K562 (cell line): Measurements from ENCODE around the gene TXNDC8. TPM values are rescaled to one million over a fixed set of nuclear protein-coding genes. Genes with fewer than 3 reads are reported as not detected.
A peak's percentile ranks its signal among the peaks of the same experiment; 100 is the strongest.

ENCODE experiments used
- ATAC-seq: fragments of 200-7000 bp; cut with Tn5 transposase; 3 replicates; pipeline ENCODE4 v1.9.1; 2020; ENCODE audit warnings: moderate library complexity
- BruUV-seq: library from RNA; stranded (reverse); fragments of 400-500 nt; replicated peaks from 2 replicates; lab custom pipeline; 2021; lab: Mats Ljungman, UMichigan
- CTCF ChIA-PET: fragments of 300-600 bp; formaldehyde crosslinking; extraction: SDS; loops from one replicate; lab custom pipeline; 2021; ENCODE audit warnings: low intra/inter-chr PET ratio; lab: Yijun Ruan, JAX
- POLR2A ChIA-PET: fragments of 300-600, 350-650 bp; sonication (Branson Sonifier 250); formaldehyde crosslinking; extraction: SDS; loops from one replicate; lab custom pipeline; 2021; ENCODE audit warnings: antibody characterized with exemption, inconsistent platforms; lab: Yijun Ruan, JAX
- DNase-seq, 4 experiments: peaks; one replicate each; pipeline versions ENCODE4 v3.0.0 to v3.0.0-alpha.2; 2011 to 2018; ENCODE audit warnings: low spot score in 3 of 4, mixed read lengths in 3 of 4; ENCODE audit errors: extremely low read depth in 1 of 4
- FAIRE-seq: peaks from 2 replicates; lab custom pipeline; 2011; peaks lifted over from hg19 to GRCh38; lab: Jason Lieb, UNC
- H2AFZ ChIP-seq: 2 replicates; pipeline ENCODE4 v1.6.0; 2011; ENCODE audit warnings: low read depth, low read length, control low read depth, inconsistent platforms
- H3K27ac ChIP-seq: fragments of 200-600 bp; 3 replicates; pipeline ENCODE4 v1.8.0; 2011; ENCODE audit warnings: low read depth, mild to moderate bottlenecking, control low read depth, inconsistent platforms, low read length, moderate library complexity, mixed read lengths; ENCODE audit errors: extremely low read depth
- H3K27me3 ChIP-seq, 2 experiments: fragments of 300-600 bp in 1 of 2; 2 replicates in 1 of 2; 3 replicates in 1 of 2; pipeline versions ENCODE4 v1.6.0 to v1.8.0; 2011; ENCODE audit warnings: inconsistent platforms in 2 of 2, low read length in 2 of 2, mild to moderate bottlenecking in 1 of 2, mixed read lengths in 1 of 2, moderate library complexity in 1 of 2; ENCODE audit not compliant: control insufficient read depth in 2 of 2, insufficient read depth in 2 of 2
- H3K36me3 ChIP-seq: fragments of 300-600 bp; 3 replicates; pipeline ENCODE4 v1.8.0; 2011; ENCODE audit warnings: mild to moderate bottlenecking, low read length, inconsistent platforms; ENCODE audit not compliant: control insufficient read depth, insufficient read depth
- H3K4me1 ChIP-seq, 2 experiments: fragments of 200-600 bp in 1 of 2; replicated peaks in 1 of 2; 2 replicates in 1 of 2; 3 replicates in 1 of 2; pipeline versions ENCODE4 v1.5.1 to v1.8.0; 2011; ENCODE audit warnings: inconsistent platforms in 2 of 2, low read length in 2 of 2, mild to moderate bottlenecking in 1 of 2, mixed read lengths in 1 of 2, moderate library complexity in 1 of 2; ENCODE audit not compliant: control insufficient read depth in 2 of 2, insufficient read depth in 2 of 2
- H3K4me2 ChIP-seq: 2 replicates; pipeline ENCODE4 v1.6.1; 2011; ENCODE audit warnings: low read length, control low read depth, inconsistent platforms, mixed read lengths; ENCODE audit not compliant: insufficient read depth
- H3K4me3 ChIP-seq: fragments of 200-600 bp; sonication (generic), shearing (Covaris generic); 2 replicates; pipeline ENCODE4 v1.5.1; 2016; ENCODE audit warnings: control low read depth, inconsistent platforms
- H3K79me2 ChIP-seq: fragments of 200-600 bp; 3 replicates; pipeline ENCODE4 v1.8.0; 2011; ENCODE audit warnings: low read length, inconsistent platforms; ENCODE audit not compliant: control insufficient read depth, insufficient read depth
- H3K9ac ChIP-seq, 2 experiments: 2 replicates each; pipeline versions ENCODE4 v1.6.0 to v1.6.1; 2011; ENCODE audit warnings: low read depth in 2 of 2, low read length in 2 of 2, control low read depth in 1 of 2, inconsistent platforms in 1 of 2, mild to moderate bottlenecking in 1 of 2, mixed read lengths in 1 of 2; ENCODE audit not compliant: insufficient read depth in 1 of 2
- H3K9me1 ChIP-seq: one replicate; pipeline ENCODE4 v1.6.0; 2011; ENCODE audit warnings: inconsistent platforms, mild to moderate bottlenecking, low read length, moderate library complexity; ENCODE audit not compliant: control insufficient read depth, insufficient read depth
- H3K9me3 ChIP-seq: replicated peaks from 2 replicates; pipeline ENCODE4 v1.5.1; 2011; ENCODE audit warnings: low read depth, low read length, inconsistent platforms; ENCODE audit not compliant: control insufficient read depth, insufficient read depth
- H4K20me1 ChIP-seq: replicated peaks from 2 replicates; pipeline ENCODE4 v1.6.1; 2011; ENCODE audit warnings: low read length, inconsistent platforms, mixed read lengths; ENCODE audit not compliant: control insufficient read depth, insufficient read depth
- HMG20B ChIP-seq: fragments of 250-450 bp; sonication (Bioruptor Pico); IDR thresholded peaks from 2 replicates; pipeline ENCODE4 v1.5.0; 2021; ENCODE audit warnings: mild to moderate bottlenecking
- NFATC3 ChIP-seq: fragments of 450-650 bp; IDR thresholded peaks from 2 replicates; pipeline ENCODE4 v1.6.1; 2017; ENCODE audit warnings: mild to moderate bottlenecking
- NONO ChIP-seq, 2 experiments: fragments of 200-400 bp in 1 of 2; fragments of 450-650 bp in 1 of 2; formaldehyde crosslinking in 1 of 2; IDR thresholded peaks; 2 replicates each; pipeline ENCODE4 v1.6.1; 2017; ENCODE audit warnings: low read depth in 2 of 2, mild to moderate bottlenecking in 2 of 2, moderate library complexity in 2 of 2, low read length in 1 of 2
- ZNF311 ChIP-seq: fragments of 250-450 bp; sonication (Bioruptor Pico); IDR thresholded peaks from 2 replicates; pipeline ENCODE4 v1.4.0; 2020; ENCODE audit warnings: mild to moderate bottlenecking, moderate library complexity
- WGBS: fragments of 100-300 bp; shearing (Covaris generic); methylation state at CpG from one replicate; pipeline ENCODE4 v1.1.6; 2016; ENCODE audit warnings: low coverage, mixed read lengths; ENCODE audit not compliant: insufficient coverage; ENCODE audit errors: missing lambda C conversion rate; 5-methylcytosine and 5-hydroxymethylcytosine counted together
- in situ Hi-C: fragments of 300-500 bp; cut with MboI; formaldehyde crosslinking; loops from 4 replicates; pipeline ENCODE4 v1.15.0; 2018; ENCODE audit warnings: inconsistent platforms, mixed read lengths
- intact Hi-C: fragments of 100-400 bp; cut with micrococcal nuclease; formaldehyde crosslinking; loops from 2 replicates; pipeline ENCODE4 v1.14.2; 2022
- polyA plus RNA-seq, 8 experiments: library from polyadenylated mRNA; depleted of rRNA in 4 of 8; stranded (reverse) in 5 of 8; unstranded in 3 of 8; fragments of >200 nt; fragmentation: Nextera tagmentation in 2 of 8; fragmentation: Illumina TruSeq in 1 of 8; extraction: Ambion mirVana in 2 of 8; extraction: Trizol in 1 of 8; gene quantifications; 2 replicates each; pipeline versions ENCODE4 v1.2.1 to v1.2.3, GENCODE V29; 2011 to 2014; ENCODE audit warnings: inconsistent platforms in 1 of 8, missing spikeins in 1 of 8
- total RNA-seq, 7 experiments: library from RNA; depleted of rRNA in 6 of 7; stranded (reverse); fragments of >200 nt in 6 of 7; fragmentation: Illumina TruSeq in 2 of 7; extraction: Trizol in 2 of 7; gene quantifications; 2 replicates each; pipeline versions ENCODE4 v1.2.1 to v1.2.3, GENCODE V29; 2011 to 2021; ENCODE audit warnings: low replicate concordance in 1 of 7
- TF ChIP-seq, protein P1 (sequence below): fragments of 250-450 bp; sonication (Bioruptor Pico); IDR thresholded peaks from 2 replicates; pipeline ENCODE4 v1.4.0; 2020
- TF ChIP-seq, protein P2 (sequence below), 2 experiments: IDR thresholded peaks in 1 of 2; conservative IDR thresholded peaks in 1 of 2; 2 replicates each; pipeline ENCODE4 v1.6.1; 2016; ENCODE audit warnings: low read depth in 2 of 2, mild to moderate bottlenecking in 1 of 2, missing compliant biosample characterization in 1 of 2, missing genetic modification characterization in 1 of 2, moderate library complexity in 1 of 2

The TXNDC8 gene
- total and polyA plus RNA-seq, 9 of the 15 experiments (the other 6 are each of a cell fraction or from before 2014, with no cell fraction given) = not detected

DNA sequence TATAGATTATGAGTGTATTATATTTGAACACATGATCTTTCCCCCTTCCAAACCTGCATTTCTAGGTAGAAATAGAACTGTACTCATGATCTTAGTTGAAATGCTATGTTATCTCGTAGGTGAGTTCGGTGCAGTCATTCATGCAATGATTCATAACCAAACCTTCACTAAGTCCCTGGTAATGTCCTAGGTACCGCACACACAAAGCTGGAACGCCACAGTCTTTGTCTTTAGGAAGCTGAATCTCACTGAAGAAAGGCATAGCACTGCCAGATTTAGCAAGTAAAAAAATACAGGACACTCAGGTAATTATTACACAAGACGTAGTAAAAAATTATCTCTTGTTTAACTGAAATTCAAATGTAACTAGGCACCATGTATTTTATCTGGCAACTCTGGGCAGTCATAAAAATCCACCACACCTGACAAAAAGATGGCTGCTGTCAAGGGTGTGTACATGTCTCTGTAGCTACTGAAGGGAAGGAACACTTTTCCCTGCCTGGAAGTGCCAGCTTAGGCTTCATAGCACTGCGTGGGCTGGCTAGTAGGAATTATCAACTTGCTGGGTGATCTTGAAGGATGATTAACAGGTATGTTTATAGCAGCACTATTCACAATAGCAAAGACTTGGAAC lies 53.3 kb downstream of the TXNDC8 start (continued):
- TF ChIP-seq, protein P1, sequence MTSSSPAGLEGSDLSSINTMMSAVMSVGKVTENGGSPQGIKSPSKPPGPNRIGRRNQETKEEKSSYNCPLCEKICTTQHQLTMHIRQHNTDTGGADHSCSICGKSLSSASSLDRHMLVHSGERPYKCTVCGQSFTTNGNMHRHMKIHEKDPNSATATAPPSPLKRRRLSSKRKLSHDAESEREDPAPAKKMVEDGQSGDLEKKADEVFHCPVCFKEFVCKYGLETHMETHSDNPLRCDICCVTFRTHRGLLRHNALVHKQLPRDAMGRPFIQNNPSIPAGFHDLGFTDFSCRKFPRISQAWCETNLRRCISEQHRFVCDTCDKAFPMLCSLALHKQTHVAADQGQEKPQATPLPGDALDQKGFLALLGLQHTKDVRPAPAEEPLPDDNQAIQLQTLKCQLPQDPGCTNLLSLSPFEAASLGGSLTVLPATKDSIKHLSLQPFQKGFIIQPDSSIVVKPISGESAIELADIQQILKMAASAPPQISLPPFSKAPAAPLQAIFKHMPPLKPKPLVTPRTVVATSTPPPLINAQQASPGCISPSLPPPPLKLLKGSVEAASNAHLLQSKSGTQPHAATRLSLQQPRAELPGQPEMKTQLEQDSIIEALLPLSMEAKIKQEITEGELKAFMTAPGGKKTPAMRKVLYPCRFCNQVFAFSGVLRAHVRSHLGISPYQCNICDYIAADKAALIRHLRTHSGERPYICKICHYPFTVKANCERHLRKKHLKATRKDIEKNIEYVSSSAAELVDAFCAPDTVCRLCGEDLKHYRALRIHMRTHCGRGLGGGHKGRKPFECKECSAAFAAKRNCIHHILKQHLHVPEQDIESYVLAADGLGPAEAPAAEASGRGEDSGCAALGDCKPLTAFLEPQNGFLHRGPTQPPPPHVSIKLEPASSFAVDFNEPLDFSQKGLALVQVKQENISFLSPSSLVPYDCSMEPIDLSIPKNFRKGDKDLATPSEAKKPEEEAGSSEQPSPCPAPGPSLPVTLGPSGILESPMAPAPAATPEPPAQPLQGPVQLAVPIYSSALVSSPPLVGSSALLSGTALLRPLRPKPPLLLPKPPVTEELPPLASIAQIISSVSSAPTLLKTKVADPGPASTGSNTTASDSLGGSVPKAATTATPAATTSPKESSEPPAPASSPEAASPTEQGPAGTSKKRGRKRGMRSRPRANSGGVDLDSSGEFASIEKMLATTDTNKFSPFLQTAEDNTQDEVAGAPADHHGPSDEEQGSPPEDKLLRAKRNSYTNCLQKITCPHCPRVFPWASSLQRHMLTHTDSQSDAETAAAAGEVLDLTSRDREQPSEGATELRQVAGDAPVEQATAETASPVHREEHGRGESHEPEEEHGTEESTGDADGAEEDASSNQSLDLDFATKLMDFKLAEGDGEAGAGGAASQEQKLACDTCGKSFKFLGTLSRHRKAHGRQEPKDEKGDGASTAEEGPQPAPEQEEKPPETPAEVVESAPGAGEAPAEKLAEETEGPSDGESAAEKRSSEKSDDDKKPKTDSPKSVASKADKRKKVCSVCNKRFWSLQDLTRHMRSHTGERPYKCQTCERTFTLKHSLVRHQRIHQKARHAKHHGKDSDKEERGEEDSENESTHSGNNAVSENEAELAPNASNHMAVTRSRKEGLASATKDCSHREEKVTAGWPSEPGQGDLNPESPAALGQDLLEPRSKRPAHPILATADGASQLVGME = no peak
- TF ChIP-seq ZNF311 (CRISPR knock-in tag) (no peak), HMG20B (no peak), NONO (IDR thresholded peaks at IDR 0.05; ENCODE audit: low read depth in 2 of 2, low read length in 1 of 2) (no peak)

- DNase-seq (no peak), FAIRE-seq (no peak), ATAC-seq (no peak)
- no peaks in the 10 kb centered on the region for H3K79me2 ChIP-seq
- no peaks in the 10 kb centered on the region for H3K9me1 ChIP-seq
- H3K9me3 ChIP-seq = no peaks in the 10 kb centered on the region
- H3K4me1 ChIP-seq = no peaks in the 10 kb centered on the region
- H2AFZ ChIP-seq = no peak overlapping the region
- no peaks in the 10 kb centered on the region for H4K20me1 ChIP-seq
- ChIA-PET CTCF (no interaction called here), POLR2A (no interaction called here)
- intact Hi-C loops = loop anchor here (10.0 kb wide), 1 partner anchor 719 kb away; no protein-coding TSS in a partner anchor
- WGBS = 0% methylated on average over 1 of the region's 1 CpG
- TF ChIP-seq, protein P2, sequence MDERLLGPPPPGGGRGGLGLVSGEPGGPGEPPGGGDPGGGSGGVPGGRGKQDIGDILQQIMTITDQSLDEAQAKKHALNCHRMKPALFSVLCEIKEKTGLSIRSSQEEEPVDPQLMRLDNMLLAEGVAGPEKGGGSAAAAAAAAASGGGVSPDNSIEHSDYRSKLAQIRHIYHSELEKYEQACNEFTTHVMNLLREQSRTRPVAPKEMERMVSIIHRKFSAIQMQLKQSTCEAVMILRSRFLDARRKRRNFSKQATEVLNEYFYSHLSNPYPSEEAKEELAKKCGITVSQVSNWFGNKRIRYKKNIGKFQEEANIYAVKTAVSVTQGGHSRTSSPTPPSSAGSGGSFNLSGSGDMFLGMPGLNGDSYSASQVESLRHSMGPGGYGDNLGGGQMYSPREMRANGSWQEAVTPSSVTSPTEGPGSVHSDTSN (CRISPR knock-in tag; IDR thresholded peaks at IDR 0.05; ENCODE audit: low read depth) = no peak
- TF ChIP-seq, protein P2 (tag; conservative IDR thresholded peaks at IDR 0.05; ENCODE audit: low read depth) = 0 out of 2 replicates have a peak, but pooled peaks have one; percentile 25
- no peak for TF ChIP-seq NFATC3
- H3K4me3 ChIP-seq = no peak overlapping the region
- peaks cover 7 to 10% of the 10 kb centered on the region in 2 experiments; a peak in 4 of 5 replicates for H3K27me3 ChIP-seq
- H3K9ac ChIP-seq = no peak overlapping the region
- no peak overlapping the region for H3K4me2 ChIP-seq
- BruUV-seq = no TSS peak
- in situ Hi-C loops = no loop called here
- no peak overlapping the region for H3K27ac ChIP-seq
- H3K36me3 ChIP-seq = no peaks in the 10 kb centered on the region
Observed at GRCh38 chr9:110283751-110284150, 53.9 kb downstream of the TXNDC8 start.
